ENCODE data around the gene EPB41L2. TPM values are rescaled to one million over a fixed set of nuclear protein-coding genes. Genes with fewer than 3 reads are reported as not detected.

EPB41L2 gene
- total RNA-seq, 1 donor from 2014 or later: 61.6 TPM

GRCh38 chr6:130937942-130938604 is 125.0 kb downstream of the EPB41L2 start:
- peaks cover 2% of the 10 kb centered on the region for H3K36me3 Mint-ChIP-seq (ENCODE audit: insufficient read depth)
- peaks cover 36% of the 10 kb centered on the region for H3K4me1 Mint-ChIP-seq (ENCODE audit: low read depth)
- TF ChIP-seq CTCF (IDR thresholded peaks at IDR 0.05; ENCODE audit: unreplicated experiment): no peak
- no peak overlapping the region for H3K4me3 Mint-ChIP-seq (ENCODE audit: low read depth)
- no peaks in the 10 kb centered on the region for H3K27me3 Mint-ChIP-seq
- no peaks in the 10 kb centered on the region for H3K9me3 Mint-ChIP-seq (ENCODE audit: low read depth)
- no peak for DNase-seq (ENCODE audit: low spot score, unreplicated experiment)
- H3K27ac Mint-ChIP-seq: peak overlapping the region; percentile 49

GRCh38 chr6:130936933-130937332 is 126.1 kb downstream of the EPB41L2 start:
- Mint-ChIP-seq H3K4me1 (ENCODE audit: low read depth) (peaks cover 43% of the 10 kb centered on the region), H3K27ac (no peak overlapping the region), H3K27me3 (no peaks in the 10 kb centered on the region), H3K9me3 (ENCODE audit: low read depth) (peaks cover 5% of the 10 kb centered on the region), H3K36me3 (ENCODE audit: insufficient read depth) (peaks cover 3% of the 10 kb centered on the region), H3K4me3 (ENCODE audit: low read depth) (no peak overlapping the region)
- no peak for TF ChIP-seq CTCF (IDR thresholded peaks at IDR 0.05; ENCODE audit: unreplicated experiment)
- no peak for DNase-seq (ENCODE audit: low spot score, unreplicated experiment)

GRCh38 chr6:130935978-130936377 is 127.1 kb downstream of the EPB41L2 start:
- H3K9me3 Mint-ChIP-seq (ENCODE audit: low read depth): peaks cover 6% of the 10 kb centered on the region
- H3K4me3 Mint-ChIP-seq (ENCODE audit: low read depth): no peak overlapping the region
- peaks cover 43% of the 10 kb centered on the region for H3K4me1 Mint-ChIP-seq (ENCODE audit: low read depth)
- H3K36me3 Mint-ChIP-seq (ENCODE audit: insufficient read depth): peaks cover 3% of the 10 kb centered on the region
- H3K27ac Mint-ChIP-seq: no peak overlapping the region
- no peak for TF ChIP-seq CTCF (IDR thresholded peaks at IDR 0.05; ENCODE audit: unreplicated experiment)
- H3K27me3 Mint-ChIP-seq: no peaks in the 10 kb centered on the region
- DNase-seq (ENCODE audit: low spot score, unreplicated experiment): no peak

- no peak overlapping the region for H3K27ac Mint-ChIP-seq
- peaks cover 43% of the 10 kb centered on the region for H3K4me1 Mint-ChIP-seq (ENCODE audit: low read depth)
- H3K4me3 Mint-ChIP-seq (ENCODE audit: low read depth): no peak overlapping the region
These were observed 128.0 kb downstream of the EPB41L2 start for GRCh38 chr6:130934848-130935585.

More at GRCh38 chr6:130934848-130935585, 128.0 kb downstream of the EPB41L2 start:
- Mint-ChIP-seq H3K36me3 (ENCODE audit: insufficient read depth) (peaks cover 5% of the 10 kb centered on the region), H3K9me3 (ENCODE audit: low read depth) (peaks cover 9% of the 10 kb centered on the region), H3K27me3 (no peaks in the 10 kb centered on the region)
- TF ChIP-seq CTCF (IDR thresholded peaks at IDR 0.05; ENCODE audit: unreplicated experiment): no peak
- DNase-seq (ENCODE audit: low spot score, unreplicated experiment): no peak

Data from progenitor cell of endocrine pancreas (in vitro differentiated cells).